DOHH2 (cell line): ENCODE measurements around the gene PRKCQ.

Experiments
- CTCF ChIP-seq: fragments of 200-600 bp; sonication (generic); IDR thresholded peaks from one replicate; pipeline ENCODE4 v1.5.1; 2014; ENCODE audit warnings: antibody characterized with exemption, mild to moderate bottlenecking, low read depth, low read length; ENCODE audit not compliant: poor library complexity, severe bottlenecking
- EZH2phosphoT487 ChIP-seq: fragments of 200-600 bp; sonication (generic); IDR thresholded peaks from 2 replicates; pipeline ENCODE4 v1.6.1; 2017; ENCODE audit warnings: borderline replicate concordance, mild to moderate bottlenecking, antibody characterized with exemption, low read length, moderate library complexity, mixed read lengths

GRCh38 chr10:6388261-6388893, 191.7 kb downstream of the PRKCQ start:
- TF ChIP-seq CTCF (no peak), EZH2phosphoT487 (no peak)
